Measurements from ENCODE around the gene CCL5.

Gene CCL5

GRCh38 chr17:35879773-35880654, at the start of gene CCL5:
Gene CCL5 (minus strand): TSS chr17:35880360.
- no peak for DNase-seq

DNA sequence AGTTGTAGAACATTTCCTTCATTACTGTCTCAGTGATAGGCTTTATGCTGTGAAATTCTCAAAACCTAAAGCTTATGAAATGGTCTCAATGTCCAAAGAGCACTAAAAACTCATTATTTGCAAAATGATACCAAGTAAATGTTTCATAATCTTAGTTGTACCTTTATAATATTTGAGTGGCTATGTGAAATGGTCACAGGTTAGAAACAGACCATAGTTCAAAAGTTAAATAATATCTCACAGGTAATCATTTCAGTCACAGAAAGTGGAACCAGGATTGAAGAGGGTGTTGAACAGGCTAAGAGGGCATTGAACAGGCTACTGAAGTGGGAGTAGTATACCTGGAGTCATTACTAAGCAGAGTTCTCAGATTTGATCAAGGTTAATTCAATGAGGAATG, 47.6 kb upstream of the CCL5 start:
- no peak for DNase-seq

- DNase-seq = no peak
Observed at GRCh38 chr17:35923609-35924114, 43.5 kb upstream of the CCL5 start.

DNA sequence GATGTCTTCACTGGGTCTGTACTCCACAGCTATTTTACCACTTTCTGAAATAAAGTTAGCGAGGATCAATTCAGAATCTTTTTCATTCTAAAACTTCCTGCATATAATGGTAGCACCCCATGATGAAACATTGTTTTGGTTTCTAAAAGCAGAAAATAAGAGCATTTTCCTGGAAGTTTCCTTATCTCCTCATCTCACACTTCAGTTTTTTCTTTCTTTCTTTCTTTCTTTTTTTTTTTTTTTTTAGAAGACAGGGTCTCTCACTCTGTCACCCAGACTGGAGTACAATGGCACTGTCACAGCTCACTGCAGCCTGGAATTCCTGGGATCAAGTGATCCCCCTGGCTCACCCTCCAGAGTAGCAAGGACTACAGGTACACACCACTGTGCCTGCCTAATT, 40.1 kb upstream of the CCL5 start:
- no peak for DNase-seq

DNA sequence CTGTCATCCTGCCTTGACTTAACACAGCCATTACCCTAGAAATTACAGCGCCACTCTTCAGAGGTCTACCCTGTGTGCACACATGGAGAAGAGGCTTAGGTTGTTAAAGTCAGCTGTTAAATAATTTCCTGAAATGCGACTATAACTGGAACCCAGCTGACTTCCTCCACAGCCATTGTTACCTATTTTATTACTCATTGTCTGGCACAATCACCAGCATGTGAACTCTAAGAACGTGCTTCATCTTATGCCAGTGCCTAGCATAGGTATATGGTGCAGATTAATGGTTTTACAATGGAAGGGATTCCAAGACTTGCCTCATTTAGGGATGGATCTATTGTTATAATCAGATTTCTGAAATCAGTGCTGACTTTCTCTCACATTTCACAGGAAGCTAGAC, 38.5 kb upstream of the CCL5 start:
- no peak for DNase-seq

- no peak for DNase-seq
Observed at GRCh38 chr17:35917519-35918213, 37.5 kb upstream of the CCL5 start.

DNA sequence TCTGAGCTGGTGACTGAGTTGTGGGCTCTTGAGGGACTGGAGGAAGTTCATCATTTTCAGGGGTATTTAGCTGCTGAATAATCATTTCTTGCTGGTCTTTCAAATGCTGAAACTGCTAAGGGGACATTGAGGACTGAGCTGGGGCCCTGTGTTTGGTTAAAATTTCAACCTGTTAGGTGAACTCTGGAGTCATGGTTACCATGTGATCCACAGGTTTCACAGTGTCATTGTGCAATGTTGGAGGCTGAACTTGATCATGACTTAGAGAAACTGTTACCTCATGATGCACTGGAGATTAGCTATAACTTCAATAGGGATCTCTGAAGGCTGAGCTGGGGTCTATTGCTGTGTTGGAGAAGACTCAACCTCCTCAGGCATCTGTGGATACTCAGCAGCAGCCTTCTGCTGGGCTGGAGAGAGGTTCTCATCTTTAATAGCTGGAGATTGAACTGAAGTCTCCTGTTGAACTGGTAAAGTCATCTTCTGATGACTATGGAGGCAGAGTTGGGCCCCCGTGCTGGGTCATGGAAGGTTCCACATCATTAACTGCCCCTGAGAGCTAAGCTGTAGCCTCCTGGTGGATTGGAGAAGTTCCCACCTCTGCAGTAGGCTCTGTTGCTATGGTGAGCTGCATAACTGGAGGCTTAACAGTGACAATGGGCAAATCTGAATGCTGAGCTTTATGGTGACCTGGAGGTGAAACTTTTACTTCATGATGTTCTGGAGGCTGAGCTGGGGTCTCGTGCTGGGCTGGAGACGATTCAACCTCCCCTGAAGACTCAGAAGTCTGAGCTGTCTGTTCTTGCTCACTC, 35.2 kb upstream of the CCL5 start:
- no peak for DNase-seq

GRCh38 chr17:35914354-35914753, 34.2 kb upstream of the CCL5 start:
- no peak for DNase-seq

DNA sequence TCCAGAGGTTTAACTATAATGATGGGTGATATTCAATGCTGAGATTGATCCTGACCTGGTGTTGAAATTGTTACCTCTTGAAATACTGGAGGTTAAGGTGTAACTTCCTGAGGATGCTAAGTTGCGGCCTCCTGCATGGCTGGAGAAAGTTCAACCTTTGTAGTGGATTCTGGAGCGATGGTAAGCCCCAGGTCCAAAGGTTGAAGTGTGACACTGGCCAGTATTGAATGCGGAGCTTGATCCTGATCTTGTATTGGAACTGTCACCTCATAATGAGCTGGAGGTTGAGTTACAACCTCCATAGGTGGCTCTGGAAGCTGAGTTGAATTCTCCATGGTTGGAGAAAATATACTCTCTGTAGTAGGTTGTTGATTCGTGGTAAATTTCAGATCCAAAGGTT, 33.4 kb upstream of the CCL5 start:
- DNase-seq = no peak

DNA sequence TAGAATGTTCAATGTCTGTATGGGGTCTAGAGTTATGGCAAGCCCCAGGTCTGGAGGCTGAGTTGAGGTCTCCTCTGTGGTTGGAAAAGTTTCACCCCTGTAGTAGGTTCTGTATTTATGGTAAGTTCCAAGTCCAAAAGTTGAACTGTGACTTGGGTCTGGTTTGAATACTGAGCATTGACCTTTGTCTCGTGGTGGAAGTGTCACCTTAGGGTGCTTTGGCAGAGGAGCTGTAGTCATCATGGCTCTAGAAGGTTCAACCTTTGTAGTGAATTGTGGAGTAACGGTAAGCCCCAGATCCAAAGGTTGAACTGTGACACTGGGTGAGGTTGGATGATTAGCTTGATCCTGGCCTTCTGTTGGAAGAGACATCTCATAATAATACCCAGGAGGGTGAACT, 32.8 kb upstream of the CCL5 start:
- no peak for DNase-seq

- no peak for DNase-seq
Observed at GRCh38 chr17:35912339-35912912, 32.3 kb upstream of the CCL5 start.

DNA sequence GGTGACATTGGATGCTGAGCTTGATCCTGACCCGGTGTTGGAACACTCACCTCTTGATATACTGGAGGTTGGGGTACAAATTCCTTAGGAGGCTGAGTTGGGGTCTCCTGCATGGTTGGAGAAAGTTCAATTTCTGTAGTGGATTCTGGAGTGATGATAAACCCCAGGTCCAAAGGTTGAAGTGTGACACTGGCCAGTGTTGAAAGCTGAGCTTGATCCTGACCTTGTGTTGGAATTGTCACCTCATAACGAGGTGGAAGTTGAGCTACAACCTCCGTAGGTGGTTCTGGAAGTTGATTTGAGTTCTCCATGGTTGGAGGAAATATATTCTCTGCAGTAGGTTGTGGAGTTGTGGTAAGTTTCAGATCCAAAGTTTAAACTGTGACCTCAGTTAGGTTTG, 29.2 kb upstream of the CCL5 start:
- no peak for DNase-seq

DNA sequence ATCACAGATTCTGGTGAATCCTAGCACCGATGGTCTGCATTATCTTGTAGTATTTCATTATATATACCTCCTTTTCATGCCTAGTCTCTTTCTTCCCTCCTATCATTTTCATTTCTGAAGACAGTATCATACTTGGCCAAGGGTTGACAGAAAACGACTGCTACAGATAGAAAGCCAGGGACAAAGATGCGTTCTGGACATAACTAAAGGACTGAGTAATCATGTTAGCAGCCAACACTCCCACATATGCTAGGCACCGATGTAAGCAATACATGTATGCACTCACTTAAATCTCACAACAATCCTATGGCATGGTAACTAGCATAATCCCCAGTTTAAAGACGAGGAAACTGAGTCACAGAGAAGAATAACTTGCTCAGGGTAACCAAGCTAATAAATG, 27.5 kb upstream of the CCL5 start:
- DNase-seq = no peak

DNA sequence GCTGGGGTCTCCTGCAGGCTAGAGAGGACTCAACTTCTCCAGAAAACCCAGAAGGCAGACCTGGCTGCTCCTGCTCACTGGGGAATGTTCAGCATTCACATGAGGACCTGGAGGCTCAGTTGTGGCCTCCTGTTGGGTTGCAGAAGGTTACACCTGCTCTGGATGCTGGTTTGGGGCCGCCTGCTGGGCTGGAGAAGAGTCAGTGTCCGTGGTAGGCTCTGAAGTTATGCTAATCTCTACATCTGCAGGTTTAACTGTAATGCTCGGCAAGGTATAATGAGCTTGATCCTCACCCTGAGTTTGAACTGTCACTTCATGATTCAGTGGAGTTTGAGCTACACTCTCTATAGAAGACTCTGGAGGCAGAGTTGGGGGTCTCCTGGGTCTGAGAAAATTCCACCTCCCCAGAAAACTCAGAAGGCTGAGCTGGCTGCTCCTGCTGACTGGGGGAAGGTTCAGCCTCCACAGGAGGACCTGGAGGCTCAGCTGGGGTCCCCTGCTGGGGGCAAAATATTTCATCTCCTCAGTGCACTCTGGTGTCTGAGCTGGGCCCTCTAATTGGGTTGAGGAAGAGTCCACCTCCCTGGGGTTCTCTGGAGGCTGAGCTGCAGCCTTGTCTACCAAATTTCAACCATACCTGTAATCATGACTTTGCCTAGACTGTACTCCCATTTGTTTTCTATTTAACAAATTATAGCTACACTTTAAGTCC, 26.9 kb upstream of the CCL5 start:
- DNase-seq = no peak

DNA sequence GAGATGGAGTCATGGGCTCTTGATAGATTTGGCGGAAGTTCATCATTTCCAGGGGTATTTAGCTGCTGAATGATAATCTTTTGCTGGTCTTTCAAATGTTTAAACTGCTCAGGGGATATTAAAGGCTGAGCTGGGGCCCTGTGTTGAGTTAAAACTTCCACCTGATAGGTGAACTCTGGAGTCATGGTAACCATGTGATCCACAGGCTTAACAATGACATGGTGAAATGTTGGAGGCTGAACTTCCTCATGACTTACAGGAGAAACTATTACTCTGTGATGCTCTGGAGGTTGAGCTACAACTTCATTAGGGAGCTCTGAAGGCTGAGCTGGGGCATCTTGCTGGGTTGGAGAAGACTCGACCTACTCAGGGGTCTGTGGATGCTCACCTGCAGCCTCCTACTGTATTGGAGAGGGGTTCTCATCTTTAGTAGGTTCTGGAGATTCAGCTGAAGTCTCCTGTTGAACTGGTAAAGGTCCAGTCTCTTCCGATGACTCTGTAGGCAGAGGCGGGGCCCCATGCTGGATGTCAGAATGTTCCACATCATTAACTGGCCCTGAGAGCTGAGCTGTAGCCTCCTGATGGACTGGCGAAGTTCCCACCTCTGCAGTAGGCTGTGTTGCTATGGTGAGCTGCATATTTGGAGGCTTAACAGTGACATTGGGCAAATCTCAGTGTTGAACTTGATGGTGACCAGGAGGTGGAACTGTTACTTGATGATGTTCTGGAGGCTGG, 26.2 kb upstream of the CCL5 start:
- no peak for DNase-seq

DNA sequence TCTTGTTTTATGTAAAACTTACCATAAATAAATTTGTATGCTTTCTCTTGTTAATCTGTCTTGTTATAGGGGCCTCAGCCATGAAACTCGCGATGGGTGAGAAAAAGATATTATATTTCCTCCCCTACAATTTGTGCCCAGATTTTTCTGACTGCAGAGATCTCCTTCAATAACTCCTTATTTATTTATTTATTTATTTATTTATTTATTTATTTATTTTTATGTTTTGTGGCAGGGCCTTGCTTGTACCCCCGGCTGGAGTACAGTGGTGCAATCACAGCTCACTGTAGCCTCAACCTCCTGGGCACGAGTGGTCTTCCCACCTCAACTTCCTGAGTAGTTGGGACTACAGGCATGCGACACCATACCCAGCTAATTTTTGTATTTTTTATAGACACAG, 23.3 kb upstream of the CCL5 start:
- no peak for DNase-seq

DNA sequence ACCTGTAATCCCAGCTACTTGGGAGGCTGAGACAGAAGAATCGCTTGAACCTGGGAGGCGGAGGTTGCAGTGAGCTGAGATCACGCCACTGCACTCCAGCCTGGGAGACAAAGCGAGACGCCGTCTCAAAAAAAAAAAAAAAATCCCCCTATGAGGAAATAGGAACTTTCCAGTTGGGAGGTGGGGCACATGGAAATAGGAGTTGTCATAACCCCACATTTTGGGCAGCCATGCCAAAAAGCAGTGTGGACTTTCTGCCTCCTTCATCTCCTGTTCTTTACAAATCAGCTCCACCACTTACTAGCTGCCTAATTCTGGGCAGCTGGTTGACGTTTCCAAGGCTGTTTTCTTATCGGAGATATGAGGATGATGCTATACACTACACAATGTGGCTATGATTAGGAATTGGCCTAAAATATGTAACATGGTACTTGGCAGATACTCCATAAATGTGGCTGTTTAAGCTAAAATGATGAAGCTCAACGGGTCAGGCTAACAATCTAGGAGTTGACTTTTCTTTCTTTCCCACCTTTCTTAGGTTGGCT, 21.5 kb upstream of the CCL5 start:
- no peak for DNase-seq

- DNase-seq = no peak
Observed at GRCh38 chr17:35900708-35901480, 20.7 kb upstream of the CCL5 start.

DNA sequence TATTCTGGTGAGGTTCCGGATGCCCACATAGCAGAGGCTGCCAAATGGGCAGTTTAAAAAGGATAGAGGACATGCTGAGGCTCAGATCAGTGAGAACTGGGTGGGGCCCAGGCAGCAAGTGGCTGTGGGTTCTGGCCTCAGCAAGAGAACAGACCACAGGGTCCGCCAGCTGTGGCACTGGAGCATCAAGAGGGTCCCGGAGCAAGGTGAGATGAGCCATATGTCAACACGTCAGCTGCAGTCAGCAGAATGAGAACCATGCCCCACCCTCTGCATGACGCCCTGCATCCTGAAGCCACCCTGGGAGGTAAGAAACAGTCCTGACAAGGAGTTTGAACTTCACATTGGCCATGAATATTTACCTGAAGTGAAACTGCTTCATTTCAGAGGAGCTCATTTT, 20.1 kb upstream of the CCL5 start:
- no peak for DNase-seq
